Panc1 (cell line): ENCODE measurements around the gene WNK2. TPM values are rescaled to one million over a fixed set of nuclear protein-coding genes. Genes with fewer than 3 reads are reported as not detected.

ENCODE experiments used
- ATAC-seq: fragments of 200-7000 bp; cut with Tn5 transposase; 2 replicates; pipeline ENCODE4 v1.9.1; 2020; ENCODE audit warnings: mild to moderate bottlenecking, moderate library complexity
- BruUV-seq: library from RNA; stranded (reverse); fragments of 400-500 nt; replicated peaks from 2 replicates; lab custom pipeline; 2021; lab: Mats Ljungman, UMichigan
- CTCF ChIA-PET: fragments of 300-600 bp; sonication (Branson Sonifier 250); formaldehyde crosslinking; loops from one replicate; lab custom pipeline; 2022; ENCODE audit warnings: antibody characterized with exemption; lab: Charles Lee
- POLR2A ChIA-PET: fragments of 300-600 bp; sonication (Branson Sonifier 250); formaldehyde crosslinking; loops from one replicate; lab custom pipeline; 2022; ENCODE audit warnings: antibody characterized with exemption; lab: Charles Lee
- DNase-seq: peaks from one replicate; pipeline ENCODE4 v3.0.0-alpha.2; 2010; ENCODE audit warnings: low read depth, low spot score
- H3K27ac ChIP-seq: 2 replicates; pipeline ENCODE4 v1.5.1; 2011; ENCODE audit warnings: mild to moderate bottlenecking, low read length, inconsistent platforms
- H3K27me3 ChIP-seq: fragments of 200-500 bp; sonication (Bioruptor generic); 2 replicates; pipeline ENCODE4 v1.6.0; 2014; ENCODE audit warnings: low read length, inconsistent platforms; ENCODE audit not compliant: control insufficient read depth, insufficient read depth
- H3K36me3 ChIP-seq: fragments of 200-500 bp; sonication (Bioruptor generic); 2 replicates; pipeline ENCODE4 v1.5.1; 2014; ENCODE audit warnings: inconsistent platforms, mild to moderate bottlenecking, low read length, moderate library complexity; ENCODE audit not compliant: control insufficient read depth, insufficient read depth
- H3K4me1 ChIP-seq: 2 replicates; pipeline ENCODE4 v1.5.1; 2011; ENCODE audit warnings: inconsistent platforms, mild to moderate bottlenecking, low read length, moderate library complexity; ENCODE audit not compliant: control insufficient read depth, insufficient read depth
- H3K4me3 ChIP-seq, 2 experiments: 2 replicates each; pipeline ENCODE4 v1.5.1; 2011 to 2012; ENCODE audit warnings: low read depth in 2 of 2, low read length in 2 of 2, mild to moderate bottlenecking in 2 of 2, inconsistent platforms in 1 of 2, moderate library complexity in 1 of 2
- H3K9me3 ChIP-seq: fragments of 200-500 bp; sonication (Bioruptor generic); 2 replicates; pipeline ENCODE4 v1.5.1; 2014; ENCODE audit warnings: low read depth, mild to moderate bottlenecking, inconsistent platforms, low read length, moderate library complexity; ENCODE audit not compliant: control insufficient read depth, insufficient read depth
- POLR2AphosphoS5 ChIP-seq: IDR thresholded peaks from 2 replicates; pipeline ENCODE4 v1.6.1; 2012; ENCODE audit warnings: mild to moderate bottlenecking, low read depth, low read length, moderate library complexity
- REST ChIP-seq, 2 experiments: IDR thresholded peaks; 2 replicates each; pipeline ENCODE4 v1.6.1; 2011 to 2012; ENCODE audit warnings: low read depth in 2 of 2, control low read depth in 1 of 2, low read length in 1 of 2, mild to moderate bottlenecking in 1 of 2, moderate library complexity in 1 of 2; ENCODE audit not compliant: insufficient read depth in 1 of 2
- SIN3A ChIP-seq: IDR thresholded peaks from 2 replicates; pipeline ENCODE4 v1.6.1; 2012; ENCODE audit warnings: low read depth, mild to moderate bottlenecking, low read length, moderate library complexity, borderline replicate concordance; ENCODE audit not compliant: insufficient read depth
- TCF7L2 ChIP-seq: IDR thresholded peaks from 2 replicates; pipeline ENCODE4 v1.6.1; 2011; ENCODE audit warnings: mild to moderate bottlenecking, low read depth, low read length, inconsistent platforms
- in situ Hi-C: cut with HindIII; loops from 2 replicates; pipeline ENCODE4 v1.10.0; 2016; ENCODE audit warnings: low sequenced_read_pairs, low pct_unique_long_range_greater_than_20kb
- intact Hi-C: fragments of 100-400 bp; cut with micrococcal nuclease; formaldehyde crosslinking; loops from one replicate; pipeline ENCODE4 v1.10.0; 2022; ENCODE audit not compliant: unreplicated experiment
- total RNA-seq: library from RNA; stranded (reverse); gene quantifications from one replicate; pipeline ENCODE4 v1.2.1, GENCODE V29; 2021; ENCODE audit not compliant: unreplicated experiment
- TF ChIP-seq, protein P1 (sequence below): fragments of 450-650 bp; IDR thresholded peaks from 2 replicates; pipeline ENCODE4 v1.5.1; 2017; ENCODE audit warnings: mild to moderate bottlenecking

Gene WNK2
- total RNA-seq, 1 experiment from 2014 or later = 13.7 TPM

GRCh38 chr9:93207860-93208734 lies 24.2 kb downstream of the WNK2 start:
- no peaks in the 10 kb centered on the region for H3K36me3 ChIP-seq
- no peaks in the 10 kb centered on the region; the same call in 1 of the 2 replicates for H3K4me1 ChIP-seq
- no peak for DNase-seq
- no TSS peak for BruUV-seq
- no peak overlapping the region for H3K4me3 ChIP-seq
- TF ChIP-seq TCF7L2 (no peak), POLR2AphosphoS5 (no peak), REST (IDR thresholded peaks at IDR 0.05; ENCODE audit: insufficient read depth in 1 of 2, low read depth in 2 of 2, low read length in 1 of 2) (no peak), SIN3A (no peak)
- TF ChIP-seq, protein P1, sequence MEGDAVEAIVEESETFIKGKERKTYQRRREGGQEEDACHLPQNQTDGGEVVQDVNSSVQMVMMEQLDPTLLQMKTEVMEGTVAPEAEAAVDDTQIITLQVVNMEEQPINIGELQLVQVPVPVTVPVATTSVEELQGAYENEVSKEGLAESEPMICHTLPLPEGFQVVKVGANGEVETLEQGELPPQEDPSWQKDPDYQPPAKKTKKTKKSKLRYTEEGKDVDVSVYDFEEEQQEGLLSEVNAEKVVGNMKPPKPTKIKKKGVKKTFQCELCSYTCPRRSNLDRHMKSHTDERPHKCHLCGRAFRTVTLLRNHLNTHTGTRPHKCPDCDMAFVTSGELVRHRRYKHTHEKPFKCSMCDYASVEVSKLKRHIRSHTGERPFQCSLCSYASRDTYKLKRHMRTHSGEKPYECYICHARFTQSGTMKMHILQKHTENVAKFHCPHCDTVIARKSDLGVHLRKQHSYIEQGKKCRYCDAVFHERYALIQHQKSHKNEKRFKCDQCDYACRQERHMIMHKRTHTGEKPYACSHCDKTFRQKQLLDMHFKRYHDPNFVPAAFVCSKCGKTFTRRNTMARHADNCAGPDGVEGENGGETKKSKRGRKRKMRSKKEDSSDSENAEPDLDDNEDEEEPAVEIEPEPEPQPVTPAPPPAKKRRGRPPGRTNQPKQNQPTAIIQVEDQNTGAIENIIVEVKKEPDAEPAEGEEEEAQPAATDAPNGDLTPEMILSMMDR = no peak
- CTCF ChIA-PET = interaction anchor here (0.6 kb wide), 1 partner anchor 15 kb away, joined by 4 read pairs; no protein-coding TSS in a partner anchor
- H3K27me3 ChIP-seq = no peaks in the 10 kb centered on the region
- POLR2A ChIA-PET = no interaction called here
- no peak overlapping the region for H3K27ac ChIP-seq
- ATAC-seq = no peak
- intact Hi-C loops (no loop called here), in situ Hi-C loops (no loop called here)
- no peaks in the 10 kb centered on the region for H3K9me3 ChIP-seq

DNA sequence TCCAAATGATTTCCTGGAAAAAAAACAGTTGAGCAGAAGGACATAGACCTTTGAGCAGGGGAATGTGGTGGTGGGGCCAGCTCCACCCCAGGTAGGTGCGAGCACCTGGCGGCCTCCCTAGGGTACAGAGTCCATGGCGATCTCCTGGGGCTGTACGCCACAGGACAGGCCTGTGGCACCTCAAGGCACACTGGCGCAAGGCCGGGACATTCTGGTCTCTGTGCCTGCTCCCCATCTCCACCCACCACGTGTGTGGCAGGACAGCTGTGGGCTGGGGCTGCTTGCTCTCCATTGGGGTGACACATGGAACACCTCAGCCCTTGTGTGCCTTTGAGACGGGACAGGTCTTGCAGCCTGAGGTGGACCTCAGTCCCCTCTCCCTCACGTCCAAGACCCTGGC lies 25.2 kb downstream of the WNK2 start:
- no peak for ATAC-seq
- no peak overlapping the region for H3K27ac ChIP-seq
- no peak for DNase-seq
- no peaks in the 10 kb centered on the region for H3K27me3 ChIP-seq
- H3K36me3 ChIP-seq = no peaks in the 10 kb centered on the region
- TF ChIP-seq POLR2AphosphoS5 = no peak
- no peak for TF ChIP-seq SIN3A
- TF ChIP-seq, protein P1 = no peak
- TF ChIP-seq TCF7L2 = no peak
- TF ChIP-seq REST (IDR thresholded peaks at IDR 0.05; ENCODE audit: insufficient read depth in 1 of 2, low read depth in 2 of 2, low read length in 1 of 2) = no peak
- POLR2A ChIA-PET = no interaction called here
- no peak overlapping the region for H3K4me3 ChIP-seq
- BruUV-seq = no TSS peak
- intact Hi-C loops = no loop called here
- no peaks in the 10 kb centered on the region for H3K9me3 ChIP-seq
- no peaks in the 10 kb centered on the region; the same call in 1 of the 2 replicates for H3K4me1 ChIP-seq
- in situ Hi-C loops = no loop called here
- CTCF ChIA-PET = interaction anchor here (0.6 kb wide), 1 partner anchor 14 kb away, joined by 4 read pairs; no protein-coding TSS in a partner anchor
